Sigmoid colon (tissue), 4 donors: ENCODE results near the gene OAS1.
"Not testable (repeated sequence)": the region's sequence is repeated elsewhere in the genome, so short reads cannot be mapped to it uniquely, and the experiment has no call there.

Experiments
- EP300 ChIP-seq, 4 donors: sonication (generic); formaldehyde crosslinking; IDR thresholded peaks; one replicate each; pipeline ENCODE4 v1.6.1; 2017; ENCODE audit warnings: antibody characterized with exemption in 4 of 4
- POLR2AphosphoS5 ChIP-seq, 4 donors: sonication (generic); formaldehyde crosslinking; IDR thresholded peaks; one replicate each; pipeline ENCODE4 v1.6.1; 2017; ENCODE audit warnings: antibody characterized with exemption in 4 of 4
- TF ChIP-seq, protein P1 (sequence below), 4 experiments: fragments of 450-650 bp in 3 of 4; fragments of 200-600 bp in 1 of 4; IDR thresholded peaks; one replicate each; pipeline ENCODE4 v1.5.1; 2016 to 2019; ENCODE audit warnings: antibody characterized with exemption in 4 of 4, mild to moderate bottlenecking in 3 of 4, moderate library complexity in 2 of 4

- TF ChIP-seq POLR2AphosphoS5, EP300 (IDR thresholded peaks at IDR 0.05): not testable (repeated sequence)
- TF ChIP-seq, protein P1, sequence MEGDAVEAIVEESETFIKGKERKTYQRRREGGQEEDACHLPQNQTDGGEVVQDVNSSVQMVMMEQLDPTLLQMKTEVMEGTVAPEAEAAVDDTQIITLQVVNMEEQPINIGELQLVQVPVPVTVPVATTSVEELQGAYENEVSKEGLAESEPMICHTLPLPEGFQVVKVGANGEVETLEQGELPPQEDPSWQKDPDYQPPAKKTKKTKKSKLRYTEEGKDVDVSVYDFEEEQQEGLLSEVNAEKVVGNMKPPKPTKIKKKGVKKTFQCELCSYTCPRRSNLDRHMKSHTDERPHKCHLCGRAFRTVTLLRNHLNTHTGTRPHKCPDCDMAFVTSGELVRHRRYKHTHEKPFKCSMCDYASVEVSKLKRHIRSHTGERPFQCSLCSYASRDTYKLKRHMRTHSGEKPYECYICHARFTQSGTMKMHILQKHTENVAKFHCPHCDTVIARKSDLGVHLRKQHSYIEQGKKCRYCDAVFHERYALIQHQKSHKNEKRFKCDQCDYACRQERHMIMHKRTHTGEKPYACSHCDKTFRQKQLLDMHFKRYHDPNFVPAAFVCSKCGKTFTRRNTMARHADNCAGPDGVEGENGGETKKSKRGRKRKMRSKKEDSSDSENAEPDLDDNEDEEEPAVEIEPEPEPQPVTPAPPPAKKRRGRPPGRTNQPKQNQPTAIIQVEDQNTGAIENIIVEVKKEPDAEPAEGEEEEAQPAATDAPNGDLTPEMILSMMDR (IDR thresholded peaks at IDR 0.05), result not testable (repeated sequence)
Measured at GRCh38 chr12:112957125-112957524, 50.4 kb downstream of the OAS1 start.
